Stimulated activated CD4-positive, alpha-beta T cell treated with anti-CD3 and anti-CD28 coated beads, Interleukin-12 subunit alpha, Interleukin-12 subunit beta, amount 100 ng/mL, for 24 hours (primary cell): Measurements from ENCODE around the gene RHOD.
A peak's percentile ranks its signal among the peaks of the same experiment; 100 is the strongest.

Source experiments
- DNase-seq, 2 experiments: peaks; one replicate each; pipeline ENCODE4 v3.0.0-alpha.2; 2020; ENCODE audit warnings: low read depth in 2 of 2

Gene RHOD

DNA sequence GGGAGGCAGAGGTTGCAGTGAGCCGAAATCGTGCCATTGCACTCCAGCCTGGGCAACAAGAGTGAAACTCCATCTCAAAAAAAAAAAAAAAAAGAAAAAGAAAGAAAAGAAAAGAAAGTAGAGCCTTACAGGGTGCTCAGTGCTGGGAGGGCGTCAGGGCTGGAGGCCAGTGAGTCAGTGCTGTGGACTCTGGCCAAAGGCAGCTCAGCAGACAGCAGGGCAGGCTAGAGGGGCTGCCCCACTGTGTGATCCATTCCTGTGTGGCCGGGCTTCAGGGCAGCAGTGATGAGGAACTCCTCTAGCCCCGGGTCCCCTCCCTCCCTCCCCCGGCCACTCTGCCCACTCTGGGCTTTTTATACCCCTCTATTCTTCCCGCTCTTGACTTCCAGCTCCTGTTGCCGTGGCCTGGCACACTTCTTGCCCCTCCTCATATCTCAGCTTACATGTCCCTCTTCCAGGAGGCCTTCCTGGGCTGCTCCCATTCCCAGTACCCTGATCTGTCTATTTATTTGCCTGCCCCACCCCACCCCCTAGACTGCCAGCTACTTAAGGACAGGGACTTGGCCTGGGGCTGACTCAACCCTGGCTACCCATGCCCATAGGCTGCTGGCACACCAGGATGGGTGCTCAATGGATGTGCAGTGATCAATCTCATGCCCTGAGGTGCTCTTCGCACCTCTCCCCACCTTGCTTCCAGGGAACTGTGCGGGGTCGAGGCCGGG lies 23.7 kb upstream of the RHOD start:
- no peak for DNase-seq

DNA sequence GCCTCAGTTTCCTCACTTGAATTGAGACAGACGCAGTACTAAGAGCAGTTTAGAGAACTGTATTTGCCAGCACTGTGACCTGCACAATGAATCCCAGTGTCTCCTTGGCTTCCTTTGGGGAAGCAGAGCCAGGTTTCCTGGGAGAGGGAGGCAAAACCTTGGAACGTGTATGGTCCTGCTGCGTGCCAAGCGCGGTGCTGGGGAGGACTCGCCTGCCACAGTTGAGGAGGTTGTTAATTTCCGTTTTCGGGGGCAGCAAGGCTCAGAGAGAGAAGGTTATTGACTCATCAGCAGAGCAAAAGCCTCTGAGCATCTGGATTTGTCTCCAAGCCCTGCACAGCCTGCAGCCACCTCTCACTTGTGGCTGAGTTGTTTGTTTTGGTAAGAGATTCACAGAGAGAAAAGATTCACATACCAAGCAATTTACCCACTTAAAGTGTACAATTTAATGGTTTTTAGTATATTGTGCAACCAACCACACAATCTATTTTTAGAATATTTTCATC lies 22.9 kb upstream of the RHOD start:
- no peak for DNase-seq

DNA sequence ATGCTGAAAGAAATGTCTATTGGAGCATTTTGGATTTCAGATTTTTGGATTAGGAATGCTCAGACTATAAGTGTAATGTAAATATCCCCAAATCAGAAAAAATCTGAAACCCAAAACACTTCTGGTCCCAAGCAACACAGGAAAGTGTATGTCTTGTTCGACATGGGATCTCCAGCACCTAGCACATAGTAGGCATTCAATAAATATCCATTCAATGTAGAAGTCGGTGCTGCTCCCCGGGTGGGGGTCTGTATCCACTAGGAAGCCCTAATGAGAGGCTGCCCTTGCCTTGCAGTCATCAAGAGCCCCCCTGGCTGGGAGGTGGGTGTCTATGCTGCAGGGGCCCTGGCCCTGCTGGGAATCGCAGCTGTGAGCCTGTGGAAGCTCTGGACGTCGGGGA lies 22.3 kb upstream of the RHOD start:
- no peak for DNase-seq

DNA sequence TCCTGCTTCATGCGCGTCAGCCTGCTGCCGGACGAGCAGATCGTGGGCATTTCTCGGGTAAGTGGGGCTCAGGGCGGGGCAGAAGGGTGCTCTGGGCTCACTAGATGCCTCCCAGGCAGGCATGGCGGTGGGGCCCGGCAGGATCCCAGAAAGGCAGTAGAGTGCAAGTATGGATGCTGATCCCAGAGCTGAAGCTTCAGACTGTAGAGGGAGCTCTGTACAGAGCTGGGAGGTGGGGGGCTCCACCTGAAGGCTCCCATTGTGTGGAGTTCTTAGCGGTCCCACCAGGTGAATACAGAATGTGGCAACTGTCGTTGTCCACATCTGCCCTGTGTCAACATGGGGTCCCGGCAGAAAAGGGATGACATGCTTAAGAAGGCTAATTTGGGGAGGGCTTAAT lies 16.5 kb upstream of the RHOD start:
- no peak for DNase-seq

DNA sequence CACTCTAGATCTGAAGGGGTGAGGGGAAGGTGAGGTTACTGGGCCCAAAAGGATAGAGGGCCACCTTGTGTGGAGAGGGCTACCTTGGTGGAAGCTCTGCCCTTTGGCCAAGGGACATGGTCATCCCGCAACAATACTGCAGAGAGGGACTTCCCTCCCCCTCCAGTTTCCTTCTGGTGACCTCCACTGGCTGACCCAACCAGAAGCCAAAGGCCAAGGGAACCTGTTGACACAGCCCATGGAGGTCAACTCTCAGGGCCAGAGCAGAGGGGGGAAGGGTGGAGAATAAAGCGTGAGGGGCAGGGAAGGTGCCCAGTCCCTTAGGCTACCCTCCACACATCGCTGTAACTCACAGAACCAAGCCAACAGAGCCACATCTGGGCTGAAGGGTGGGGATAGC lies 15.0 kb upstream of the RHOD start:
- no peak for DNase-seq

DNA sequence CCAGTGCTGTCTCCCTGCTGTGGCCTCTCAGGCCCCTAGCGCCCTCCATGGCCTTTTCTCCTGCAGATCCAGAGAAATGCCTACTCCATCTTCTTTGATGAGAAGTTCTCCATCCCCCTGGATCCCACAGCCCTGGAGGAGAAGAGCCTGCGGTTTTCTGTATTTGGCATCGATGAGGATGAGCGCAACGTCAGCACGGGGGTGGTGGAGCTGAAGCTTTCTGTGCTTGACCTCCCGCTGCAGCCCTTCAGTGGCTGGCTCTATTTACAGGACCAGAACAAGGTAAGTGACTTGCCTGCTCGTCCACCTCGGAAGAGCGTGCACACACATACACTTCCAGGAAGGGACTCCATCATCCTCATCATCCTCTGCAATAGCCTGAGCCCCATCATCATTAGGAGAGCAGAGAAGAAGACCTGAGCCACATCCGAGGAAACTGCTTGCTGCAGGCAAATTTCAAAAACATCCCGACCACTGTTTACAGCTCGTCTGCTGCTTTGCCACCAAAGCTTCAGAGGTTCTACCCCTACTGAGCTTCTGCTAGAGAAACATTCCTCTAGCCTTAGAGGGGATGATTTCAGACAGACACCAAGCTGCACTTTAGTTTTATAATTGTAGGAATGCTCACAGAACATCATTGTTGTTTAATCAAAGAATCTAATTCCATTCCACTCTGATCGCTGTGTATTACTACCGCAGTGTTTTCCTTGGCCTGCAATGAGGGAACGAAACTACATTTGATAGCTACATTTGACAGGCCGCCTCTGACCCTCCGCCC lies 12.9 kb upstream of the RHOD start:
- no peak for DNase-seq

DNA sequence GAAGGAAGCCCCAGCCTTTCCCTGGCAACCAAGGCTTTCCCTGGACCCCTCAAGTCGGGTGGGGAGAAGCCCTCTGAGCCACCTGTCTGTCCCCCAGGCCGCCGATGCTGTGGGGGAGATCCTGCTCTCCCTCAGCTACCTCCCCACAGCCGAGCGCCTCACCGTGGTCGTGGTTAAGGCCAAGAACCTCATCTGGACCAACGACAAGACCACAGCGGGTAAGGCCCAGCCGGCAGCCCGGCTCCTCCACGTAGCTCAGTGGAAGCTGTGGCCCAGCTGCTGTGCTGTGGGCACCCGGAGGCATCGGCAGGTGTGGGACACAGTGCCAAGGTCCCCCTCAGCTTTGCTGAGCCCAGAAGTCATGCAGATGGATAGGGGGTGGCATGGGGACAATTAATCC lies 12.2 kb upstream of the RHOD start:
- no peak for DNase-seq

DNA sequence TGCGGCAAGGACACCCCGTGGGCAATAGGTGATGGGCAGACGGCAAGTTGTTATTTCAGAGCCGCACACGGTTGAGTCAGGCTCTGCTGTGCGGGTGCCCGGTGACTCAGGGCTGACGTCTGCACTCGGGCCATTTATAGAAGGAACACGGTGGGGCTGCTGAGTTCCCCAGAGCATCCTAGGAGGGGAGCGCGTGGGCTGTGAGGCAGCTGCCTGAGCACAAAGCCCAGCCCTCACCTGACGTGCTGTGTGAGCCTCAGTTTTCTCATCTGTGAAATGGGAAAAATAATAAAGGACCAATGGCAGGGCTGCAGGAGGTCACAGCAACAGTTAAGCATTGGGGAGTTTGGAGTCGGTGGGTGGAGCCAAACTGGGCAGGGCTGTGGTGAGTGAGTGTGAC lies 11.3 kb upstream of the RHOD start:
- DNase-seq = no peak

DNA sequence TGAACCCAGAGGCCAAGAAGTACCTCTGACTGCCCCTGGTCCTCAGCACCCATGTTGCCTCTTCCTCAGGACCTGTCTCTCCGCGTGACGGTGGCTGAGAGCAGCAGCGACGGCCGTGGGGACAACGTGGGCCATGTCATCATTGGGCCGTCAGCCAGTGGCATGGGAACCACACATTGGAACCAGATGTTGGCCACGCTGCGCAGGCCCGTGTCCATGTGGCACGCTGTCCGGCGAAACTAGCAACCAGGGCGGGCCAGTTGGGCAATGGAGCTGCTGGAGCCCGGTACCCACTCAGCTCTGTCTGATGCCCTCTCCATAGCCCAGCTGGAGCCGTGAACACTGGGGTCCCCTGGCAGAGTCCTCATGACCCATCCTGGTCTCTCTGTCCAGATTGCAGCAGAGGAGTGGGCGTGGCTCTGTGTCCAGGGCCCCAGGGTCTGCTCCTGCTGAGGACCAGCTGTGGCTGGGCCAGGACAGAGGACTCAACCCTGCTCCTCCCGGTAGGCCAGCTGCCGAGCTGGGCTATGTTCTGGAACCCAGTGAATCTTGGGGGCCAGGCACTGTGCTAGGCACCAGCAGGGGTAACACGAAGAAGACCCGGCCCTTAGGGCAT lies 8.0 kb upstream of the RHOD start:
- no peak for DNase-seq

DNA sequence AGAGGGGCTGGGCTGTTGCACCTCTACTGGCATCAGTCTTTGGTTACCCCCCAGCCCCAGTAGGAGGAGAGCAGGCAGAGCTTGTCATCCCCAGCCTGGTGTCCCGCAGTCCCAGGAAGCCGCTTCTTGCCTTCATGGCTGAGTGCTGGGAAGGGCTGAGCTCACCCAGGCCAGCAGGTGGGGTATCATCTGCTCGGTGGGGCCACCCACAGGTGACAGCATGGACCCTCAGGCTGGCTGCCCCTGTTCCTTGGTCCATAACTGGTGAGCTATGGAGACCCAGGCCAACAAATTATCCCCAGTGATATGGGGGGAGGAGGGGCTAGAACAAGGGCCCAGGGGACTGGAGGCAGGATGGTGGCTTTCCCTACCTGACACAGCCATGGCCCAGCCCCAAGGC lies 6.5 kb upstream of the RHOD start:
- DNase-seq = no peak

DNA sequence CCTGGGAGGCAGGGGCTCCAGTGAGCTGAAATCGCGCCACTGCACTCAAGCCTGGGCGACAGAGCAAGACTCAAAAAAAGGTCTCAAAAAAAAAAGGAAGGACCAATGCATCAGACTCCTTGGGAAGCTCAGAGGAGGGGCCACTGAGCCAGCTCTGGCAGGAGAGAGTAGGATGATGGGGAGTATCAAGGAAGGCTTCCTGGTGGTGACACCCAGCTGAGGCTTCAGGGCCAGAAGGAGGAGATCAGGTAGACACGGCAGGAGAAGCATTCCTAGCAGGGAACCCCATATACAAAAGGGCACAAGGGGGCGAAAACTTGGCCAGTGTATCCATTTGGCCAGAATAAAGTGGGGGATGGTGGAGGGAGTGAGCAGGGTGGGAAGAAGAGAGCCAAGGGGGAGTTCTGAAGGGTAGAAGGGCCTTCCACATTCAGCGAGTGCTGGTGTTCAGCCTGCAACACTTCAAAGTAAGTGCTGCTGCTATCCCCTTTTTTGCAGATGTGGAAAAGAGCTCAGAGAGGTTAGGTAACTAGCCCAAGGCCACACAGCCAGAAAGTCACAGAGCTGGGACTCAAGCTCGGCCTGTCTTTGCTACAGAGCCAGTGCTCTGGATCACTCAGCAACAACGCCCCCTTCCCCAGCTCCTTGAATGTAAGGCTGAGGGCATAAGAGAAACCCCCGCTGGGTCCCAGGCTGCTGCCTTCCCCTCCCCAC lies 5.3 kb upstream of the RHOD start:
- DNase-seq = no peak

DNA sequence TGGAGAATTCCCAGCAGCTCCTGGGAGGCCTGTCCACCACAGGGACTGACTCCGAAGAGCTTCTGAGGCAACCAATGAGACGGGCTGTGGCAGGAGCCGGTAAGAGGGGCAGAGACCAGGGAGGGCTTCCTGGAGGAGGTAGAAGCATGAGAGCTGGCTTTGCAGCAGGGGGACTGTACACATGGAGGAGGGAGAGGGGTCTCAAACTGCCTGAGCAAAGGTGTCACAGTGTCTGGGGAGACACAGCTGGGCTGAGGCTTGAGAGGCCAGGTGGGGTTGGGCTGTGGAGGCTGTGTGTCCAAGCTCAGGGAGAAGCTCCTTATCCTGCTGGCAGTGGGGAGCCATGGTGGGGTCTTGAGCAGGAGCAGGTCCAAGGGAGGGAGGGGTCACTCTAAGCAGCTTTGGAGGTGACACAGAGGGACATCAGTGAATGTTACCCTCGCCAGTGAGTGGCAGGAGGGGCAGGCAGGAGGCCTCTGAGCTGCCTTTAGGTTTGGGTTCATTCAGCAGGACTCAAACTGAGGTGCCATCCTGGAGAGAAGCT lies 4.6 kb upstream of the RHOD start:
- no peak for DNase-seq

DNA sequence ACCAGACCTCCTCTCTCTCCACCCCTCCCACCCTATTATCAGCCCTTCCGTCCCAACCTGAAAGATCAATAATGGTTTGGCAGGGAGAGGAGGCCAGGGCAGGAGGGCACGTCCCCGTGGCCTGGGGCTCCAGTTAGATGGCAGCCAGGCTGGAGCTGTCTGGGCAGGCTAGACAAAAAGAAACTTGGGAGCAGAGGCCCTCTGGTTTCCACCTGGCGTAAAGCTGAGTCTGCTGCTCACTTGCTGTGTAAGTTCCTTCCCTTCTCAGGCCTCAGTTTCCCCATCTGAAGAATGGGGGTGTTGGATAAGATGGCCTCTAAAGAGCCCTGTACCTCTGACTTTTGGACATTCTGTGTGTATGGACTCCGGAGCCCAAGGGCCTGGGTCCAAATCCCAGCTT lies 3.8 kb upstream of the RHOD start:
- DNase-seq = no peak

DNA sequence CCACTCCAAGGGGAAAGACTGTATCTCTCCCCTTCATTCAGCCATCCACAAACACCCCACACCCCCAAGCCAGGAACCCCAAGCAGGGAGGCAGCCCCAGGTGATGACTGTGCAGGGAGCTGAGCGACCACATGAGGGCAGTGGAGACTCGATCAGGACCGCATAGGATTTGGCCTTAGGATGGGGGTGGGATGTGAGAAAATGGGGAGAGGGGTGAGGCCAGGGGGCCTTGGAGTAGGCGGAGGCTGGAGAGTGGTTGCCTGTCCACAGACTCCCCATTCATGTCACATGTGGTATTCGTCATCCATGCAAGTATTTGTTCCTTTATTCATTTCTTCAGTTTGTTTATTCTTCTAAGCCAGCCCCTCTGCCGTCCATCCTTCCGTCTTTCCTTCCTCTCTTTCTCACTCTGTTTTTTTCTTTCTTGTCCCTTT lies 2.7 kb upstream of the RHOD start:
- DNase-seq = peak; percentile 16 to 29

DNA sequence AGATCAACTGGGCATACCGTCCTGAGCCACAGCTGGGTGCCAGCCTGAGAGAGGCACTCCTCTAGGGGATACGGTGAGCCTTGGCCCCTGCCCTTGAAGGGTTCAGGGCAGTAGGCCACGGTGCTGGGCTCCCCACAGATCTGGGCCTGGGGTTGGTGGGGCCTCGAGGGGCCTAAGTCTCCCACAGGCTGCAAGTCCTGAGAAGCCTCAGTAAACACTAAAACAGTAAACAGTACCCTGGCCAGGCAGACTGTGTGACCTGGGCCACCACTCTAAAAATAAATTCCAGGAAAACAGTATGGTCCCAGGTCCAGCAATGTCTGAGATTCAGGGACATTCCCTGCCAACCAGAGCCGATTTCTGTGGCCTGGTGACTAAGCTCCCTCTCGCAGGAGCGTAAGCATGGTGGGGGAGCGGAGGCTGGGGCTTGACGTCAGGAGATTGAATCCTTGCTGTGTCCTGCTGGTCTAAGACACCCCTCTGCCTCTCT lies 2.3 kb upstream of the RHOD start:
- DNase-seq = no peak

DNA sequence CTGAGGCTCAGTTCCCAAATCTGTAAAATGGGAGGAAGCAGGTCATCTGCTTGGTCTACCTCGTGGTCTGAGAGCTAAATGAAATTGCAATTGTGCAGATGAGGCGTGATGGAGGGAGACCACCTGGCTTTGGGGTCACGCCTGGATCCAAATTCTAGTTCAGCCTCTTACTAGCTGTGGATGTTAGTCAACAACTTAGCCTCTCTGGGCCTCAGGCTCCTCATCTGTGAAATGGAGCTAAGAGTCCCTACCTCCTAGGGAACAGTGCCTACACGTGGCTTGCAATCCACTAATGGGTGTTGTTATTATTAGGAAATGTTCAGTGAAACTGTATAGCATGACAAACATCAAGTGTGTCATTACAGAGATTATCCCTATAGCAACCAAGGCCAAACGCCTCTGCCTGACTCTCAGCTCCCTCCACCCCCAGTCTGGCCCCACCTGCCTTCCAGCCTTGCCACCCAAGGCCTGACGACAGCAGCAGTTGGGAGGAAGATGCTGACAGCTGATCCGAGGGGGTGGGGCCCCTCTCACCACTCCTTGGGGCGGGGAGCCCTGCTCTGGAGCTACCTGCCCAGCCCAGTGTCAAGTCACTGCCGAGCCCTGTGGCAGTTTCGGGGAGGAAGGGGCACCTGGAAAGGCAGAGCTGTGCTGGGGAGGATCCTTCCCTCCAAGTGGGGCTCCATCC lies 1.7 kb upstream of the RHOD start:
- no peak for DNase-seq

DNA sequence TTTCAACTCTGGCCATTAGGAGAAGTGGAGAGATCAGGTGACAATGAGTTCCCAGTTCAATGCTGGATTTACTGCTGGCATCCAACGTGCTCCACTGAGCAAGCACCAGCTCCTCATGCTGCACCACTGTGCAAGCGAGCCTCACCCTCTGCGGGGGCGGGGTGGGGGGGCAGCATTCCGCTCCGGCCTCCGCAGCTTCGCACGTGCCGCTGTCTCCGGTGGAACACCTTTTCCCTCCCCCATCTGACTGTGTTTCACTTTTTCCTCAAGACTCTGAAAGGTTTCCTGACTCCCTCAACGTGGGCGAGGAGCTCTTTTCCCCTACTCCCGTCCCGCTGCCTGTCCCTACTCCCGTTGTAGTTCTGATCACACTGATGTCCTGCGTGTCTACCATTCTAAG lies 835 bp upstream of the RHOD start:
- no peak for DNase-seq

DNA sequence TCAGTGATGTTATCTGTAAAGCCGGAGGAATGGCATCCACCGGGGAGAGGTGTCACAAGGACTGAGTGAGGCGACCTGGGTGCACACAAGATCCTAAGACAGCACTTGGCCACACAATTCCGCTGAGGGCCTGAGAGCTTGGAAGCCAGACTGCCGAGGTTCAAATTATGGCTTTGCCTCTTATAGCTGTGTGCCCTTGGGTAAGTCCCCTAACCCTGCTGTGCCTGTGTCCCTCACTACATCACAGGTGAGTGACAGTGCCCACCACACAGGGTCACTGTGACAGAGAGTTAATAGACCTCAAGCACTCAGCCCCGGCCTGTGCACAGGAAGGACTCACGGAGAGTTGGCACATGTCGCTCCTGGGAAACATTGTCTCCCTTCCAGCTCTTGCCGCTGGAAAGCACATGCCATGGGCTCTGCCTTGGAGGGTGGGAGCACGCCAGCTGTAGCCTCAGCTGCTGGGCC lies 592 bp downstream of the RHOD start:
- no peak for DNase-seq

DNA sequence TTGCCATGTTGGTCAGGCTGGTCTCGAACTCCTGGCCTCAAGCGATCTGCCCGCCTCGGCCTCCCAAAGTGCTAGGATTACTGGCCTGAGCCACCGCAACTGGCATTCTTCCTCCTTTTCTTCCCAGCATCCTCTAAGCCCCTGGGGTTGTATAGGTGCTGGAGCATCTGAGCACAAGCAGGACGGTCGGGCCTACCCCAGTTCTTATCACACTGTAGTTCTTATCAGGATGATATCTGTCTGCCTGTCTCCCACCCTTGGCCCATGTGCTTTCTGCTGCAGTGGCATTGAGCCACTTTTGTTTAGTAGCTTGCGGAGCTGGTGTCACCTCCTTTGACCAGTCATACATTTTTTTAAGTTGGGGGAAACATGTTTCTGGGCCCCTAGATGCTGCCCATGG lies 1.9 kb downstream of the RHOD start:
- no peak for DNase-seq

DNA sequence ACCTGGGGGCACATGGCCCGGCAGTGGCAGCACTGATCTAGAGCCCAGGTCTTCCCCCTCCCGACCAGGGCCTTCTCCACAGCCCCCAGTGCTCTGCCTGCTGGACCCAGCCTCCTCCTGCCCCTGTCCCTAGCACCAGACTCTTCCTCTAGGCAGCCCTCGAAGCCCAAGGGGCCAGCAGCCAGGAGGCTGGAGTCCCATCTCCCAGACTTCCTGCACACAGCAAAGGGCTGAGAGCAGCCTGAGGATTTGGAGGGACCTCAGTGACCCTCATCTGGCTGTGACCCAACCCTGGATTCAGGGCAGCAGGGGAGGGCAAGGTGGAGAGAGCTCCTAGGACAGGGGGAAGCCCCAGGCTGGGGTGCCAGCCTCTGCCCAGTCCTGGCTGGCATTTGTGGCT lies 3.0 kb downstream of the RHOD start:
- DNase-seq = no peak

DNA sequence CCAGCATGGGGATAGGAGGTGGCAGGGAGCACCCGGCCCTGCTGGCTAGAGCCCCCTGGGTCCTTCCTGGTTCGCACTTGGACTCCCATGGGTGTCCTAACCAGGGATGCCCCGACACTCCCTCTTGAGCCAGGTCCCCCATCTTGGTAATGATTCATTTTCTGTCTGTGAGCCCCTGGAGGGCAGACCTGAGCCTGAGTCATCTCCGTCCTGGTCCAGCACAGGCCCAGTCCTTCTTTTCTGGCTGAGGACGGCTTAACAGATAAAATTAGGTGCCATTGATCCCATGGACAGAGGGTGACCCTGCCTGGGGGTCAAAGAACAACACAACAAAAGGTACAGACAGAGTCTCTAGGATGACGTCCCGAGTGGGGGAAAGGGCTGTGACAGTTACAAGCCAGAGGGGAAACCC lies 3.5 kb downstream of the RHOD start:
- DNase-seq = no peak
